ENCODE results near the gene CCNH. TPM values are rescaled to one million over a fixed set of nuclear protein-coding genes. Genes with fewer than 3 reads are reported as not detected.

Gene CCNH
- total RNA-seq, 2 experiments from 2014 or later = 309 to 311 TPM

- no peak for DNase-seq
- Histone ChIP-seq H3K9me3 (ENCODE audit: control insufficient read depth in 1 of 2, insufficient read depth in 1 of 2, low read length in 2 of 2) (no peaks in the 10 kb centered on the region), H3K27me3 (ENCODE audit: control insufficient read depth in 1 of 2, insufficient read depth in 2 of 2, low read length in 2 of 2) (no peaks in the 10 kb centered on the region), H3K36me3 (ENCODE audit: insufficient read depth, low read length) (no peaks in the 10 kb centered on the region), H3K4me1 (ENCODE audit: insufficient read depth, low read length) (no peaks in the 10 kb centered on the region), H3K4me3 (ENCODE audit: low read length) (no peak overlapping the region), H3K27ac (ENCODE audit: low read depth in 1 of 2, low read length in 2 of 2) (no peak overlapping the region)
- intact Hi-C loops (cut with DNase I, micrococcal nuclease) = no loop called here
- ATAC-seq (ENCODE audit: poor library complexity) = no peak
- ChIA-PET POLR2A (no interaction called here), CTCF (no interaction called here)
- Mint-ChIP-seq H3K4me1 (ENCODE audit: low read depth) (no peaks in the 10 kb centered on the region), H3K36me3 (ENCODE audit: low read depth) (no peaks in the 10 kb centered on the region), H3K9me3 (no peaks in the 10 kb centered on the region), H3K27me3 (peaks cover 28% of the 10 kb centered on the region), H3K4me3 (no peak overlapping the region), H3K27ac (no peak overlapping the region)
- TF ChIP-seq CTCF (IDR thresholded peaks at IDR 0.05) = no peak
Measured at GRCh38 chr5:87452837-87453236, 40.1 kb upstream of the CCNH start.

- H3K36me3 Mint-ChIP-seq (ENCODE audit: low read depth) = no peaks in the 10 kb centered on the region
- intact Hi-C loops (cut with DNase I, micrococcal nuclease) = no loop called here
Measured at GRCh38 chr5:87442419-87442818, 29.7 kb upstream of the CCNH start.

GRCh38 chr5:87438231-87438630 is 25.5 kb upstream of the CCNH start:
- POLR2A ChIA-PET = no interaction called here
- no peaks in the 10 kb centered on the region for H3K36me3 ChIP-seq (ENCODE audit: insufficient read depth, low read length)
- H3K27me3 Mint-ChIP-seq = peaks cover 16% of the 10 kb centered on the region
- no peak overlapping the region for H3K27ac ChIP-seq (ENCODE audit: low read depth in 1 of 2, low read length in 2 of 2)
- H3K27me3 ChIP-seq (ENCODE audit: control insufficient read depth in 1 of 2, insufficient read depth in 2 of 2, low read length in 2 of 2) = peaks cover 0 to 3% of the 10 kb centered on the region in 2 experiments
- no peaks in the 10 kb centered on the region for H3K36me3 Mint-ChIP-seq (ENCODE audit: low read depth)
- H3K9me3 Mint-ChIP-seq = no peaks in the 10 kb centered on the region
- DNase-seq (no peak), ATAC-seq (ENCODE audit: poor library complexity) (no peak)
- peaks cover 0 to 3% of the 10 kb centered on the region in 2 experiments for H3K9me3 ChIP-seq (ENCODE audit: control insufficient read depth in 1 of 2, insufficient read depth in 1 of 2, low read length in 2 of 2)
- no peak overlapping the region for H3K4me3 ChIP-seq (ENCODE audit: low read length)
- intact Hi-C loops (cut with DNase I, micrococcal nuclease) = no loop called here
- no peak overlapping the region for H3K27ac Mint-ChIP-seq
- CTCF ChIA-PET = no interaction called here
- H3K4me1 ChIP-seq (ENCODE audit: insufficient read depth, low read length) = peaks cover 4% of the 10 kb centered on the region
- H3K4me3 Mint-ChIP-seq = no peak overlapping the region
- no peak for TF ChIP-seq CTCF (IDR thresholded peaks at IDR 0.05)
- H3K4me1 Mint-ChIP-seq (ENCODE audit: low read depth) = no peaks in the 10 kb centered on the region

More at GRCh38 chr5:87442419-87442818, 29.7 kb upstream of the CCNH start:
- Mint-ChIP-seq H3K27ac (no peak overlapping the region), H3K9me3 (no peaks in the 10 kb centered on the region), H3K4me3 (no peak overlapping the region), H3K27me3 (peaks cover 30% of the 10 kb centered on the region), H3K4me1 (ENCODE audit: low read depth) (no peaks in the 10 kb centered on the region)
- peaks cover 0 to 3% of the 10 kb centered on the region in 2 experiments for H3K9me3 ChIP-seq (ENCODE audit: control insufficient read depth in 1 of 2, insufficient read depth in 1 of 2, low read length in 2 of 2)
- H3K4me3 ChIP-seq (ENCODE audit: low read length) = no peak overlapping the region
- no peak overlapping the region for H3K27ac ChIP-seq (ENCODE audit: low read depth in 1 of 2, low read length in 2 of 2)
- POLR2A ChIA-PET = no interaction called here
- ATAC-seq (ENCODE audit: poor library complexity) (no peak), DNase-seq (no peak)
- TF ChIP-seq CTCF (IDR thresholded peaks at IDR 0.05) = no peak
- CTCF ChIA-PET = no interaction called here
- no peaks in the 10 kb centered on the region for H3K36me3 ChIP-seq (ENCODE audit: insufficient read depth, low read length)
- H3K4me1 ChIP-seq (ENCODE audit: insufficient read depth, low read length) = peaks cover 4% of the 10 kb centered on the region
- peaks cover 0 to 3% of the 10 kb centered on the region in 2 experiments for H3K27me3 ChIP-seq (ENCODE audit: control insufficient read depth in 1 of 2, insufficient read depth in 2 of 2, low read length in 2 of 2)

Data from CD4-positive, alpha-beta T cell (primary cell).